Calu3 (cell line): ENCODE results near the gene COPA. TPM values are rescaled to one million over a fixed set of nuclear protein-coding genes. Genes with fewer than 3 reads are reported as not detected.

ENCODE experiments used
- BruUV-seq: library from RNA; stranded (reverse); fragments of 400-500 nt; replicated peaks from 2 replicates; lab custom pipeline; 2021; lab: Mats Ljungman, UMichigan
- CTCF ChIA-PET: fragments of 300-600 bp; sonication (Branson Sonifier 250); formaldehyde crosslinking; loops from one replicate; lab custom pipeline; 2022; ENCODE audit warnings: antibody characterized with exemption; lab: Charles Lee
- DNase-seq: peaks from one replicate; pipeline ENCODE4 v3.0.0; 2022
- H3K27ac Mint-ChIP-seq: one replicate; pipeline ENCODE4 v1.8.0; 2022; ENCODE audit warnings: mixed read lengths; ENCODE audit not compliant: unreplicated experiment
- H3K27me3 Mint-ChIP-seq: one replicate; pipeline ENCODE4 v1.8.0; 2022; ENCODE audit warnings: mixed read lengths; ENCODE audit not compliant: unreplicated experiment
- H3K36me3 Mint-ChIP-seq: one replicate; pipeline ENCODE4 v1.8.0; 2022; ENCODE audit warnings: mild to moderate bottlenecking, moderate library complexity, mixed read lengths; ENCODE audit not compliant: insufficient read depth, unreplicated experiment
- H3K4me1 Mint-ChIP-seq: one replicate; pipeline ENCODE4 v1.8.0; 2022; ENCODE audit warnings: mild to moderate bottlenecking, low read depth, mixed read lengths; ENCODE audit not compliant: unreplicated experiment
- H3K4me3 Mint-ChIP-seq: one replicate; pipeline ENCODE4 v1.8.0; 2022; ENCODE audit warnings: mild to moderate bottlenecking, low read depth, moderate library complexity, mixed read lengths; ENCODE audit not compliant: unreplicated experiment
- H3K9me3 Mint-ChIP-seq: one replicate; pipeline ENCODE4 v1.8.0; 2022; ENCODE audit warnings: low read depth, mixed read lengths; ENCODE audit not compliant: unreplicated experiment
- CTCF ChIP-seq: fragments of 200-600 bp; IDR thresholded peaks from one replicate; pipeline ENCODE4 v1.8.0; 2022; ENCODE audit warnings: antibody characterized with exemption; ENCODE audit not compliant: unreplicated experiment
- intact Hi-C: fragments of 100-400 bp; cut with micrococcal nuclease; formaldehyde crosslinking; loops from one replicate; pipeline ENCODE4 v1.10.0; 2022; ENCODE audit not compliant: unreplicated experiment
- total RNA-seq: library from RNA; stranded (reverse); gene quantifications from 2 replicates; pipeline ENCODE4 v1.2.3, GENCODE V29; 2022

COPA gene
- total RNA-seq, 1 experiment from 2014 or later = 208 TPM

- DNase-seq = no peak
- BruUV-seq = no TSS peak
- H3K4me3 Mint-ChIP-seq = no peak overlapping the region
- intact Hi-C loops = no loop called here
- no peaks in the 10 kb centered on the region for H3K9me3 Mint-ChIP-seq
- no peaks in the 10 kb centered on the region for H3K4me1 Mint-ChIP-seq
- TF ChIP-seq CTCF = no peak
- peaks cover 38% of the 10 kb centered on the region for H3K36me3 Mint-ChIP-seq
- no peak overlapping the region for H3K27ac Mint-ChIP-seq
- CTCF ChIA-PET = no interaction called here
- no peaks in the 10 kb centered on the region for H3K27me3 Mint-ChIP-seq
These were observed 8.6 kb upstream of the COPA start for GRCh38 chr1:160351629-160352028.

DNA sequence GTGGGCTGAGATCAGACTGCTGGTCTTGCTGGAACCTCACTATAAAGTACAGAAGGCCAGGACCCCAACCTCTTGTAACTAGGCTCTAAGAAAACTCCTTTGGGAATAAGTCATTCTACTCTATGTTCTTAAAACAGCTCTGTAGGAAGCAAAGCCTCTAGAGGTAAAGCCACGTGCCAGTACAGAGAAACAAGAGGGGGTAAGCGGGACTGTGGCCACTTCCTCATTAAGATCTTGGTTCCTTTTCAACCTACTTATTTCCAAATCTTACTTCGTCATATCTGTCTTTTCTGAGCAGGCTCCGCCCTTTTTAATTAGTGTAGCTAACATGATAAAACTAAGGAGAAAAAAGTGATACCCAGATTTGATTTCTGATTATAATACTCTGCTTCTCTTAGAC is 3.9 kb upstream of the COPA start:
- no peak overlapping the region for H3K27ac Mint-ChIP-seq
- no TSS peak for BruUV-seq
- CTCF ChIA-PET = interaction anchor here (0.9 kb wide), 1 partner anchor 29 kb away, joined by 3 read pairs; no protein-coding TSS in a partner anchor
- no peaks in the 10 kb centered on the region for H3K27me3 Mint-ChIP-seq
- H3K4me1 Mint-ChIP-seq = no peaks in the 10 kb centered on the region
- no peaks in the 10 kb centered on the region for H3K9me3 Mint-ChIP-seq
- H3K36me3 Mint-ChIP-seq = peaks cover 44% of the 10 kb centered on the region
- intact Hi-C loops = no loop called here
- DNase-seq = no peak
- H3K4me3 Mint-ChIP-seq = no peak overlapping the region
- TF ChIP-seq CTCF = no peak

DNA sequence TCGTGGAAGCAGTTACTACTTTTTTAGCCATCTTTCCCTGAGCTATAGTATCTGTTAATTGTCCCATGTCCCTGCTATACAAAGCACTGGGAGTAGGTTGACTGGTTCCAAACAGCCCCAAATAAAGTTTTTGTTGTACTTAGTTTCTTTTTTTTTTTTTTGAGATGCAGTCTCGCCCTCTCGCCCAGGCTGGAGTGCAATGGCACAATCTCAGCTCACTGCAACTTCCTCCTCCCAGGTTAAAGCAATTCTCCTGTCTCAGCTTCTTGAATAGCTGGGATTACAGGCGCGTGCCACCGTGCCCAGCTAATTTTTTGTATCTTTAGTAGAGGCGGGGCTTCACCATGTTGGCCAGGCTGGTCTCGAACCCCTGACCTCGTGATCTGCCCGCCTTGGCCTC is 3.4 kb upstream of the COPA start:
- Mint-ChIP-seq H3K4me3 (no peak overlapping the region), H3K4me1 (no peaks in the 10 kb centered on the region), H3K36me3 (peaks cover 40% of the 10 kb centered on the region), H3K27me3 (no peaks in the 10 kb centered on the region), H3K9me3 (no peaks in the 10 kb centered on the region), H3K27ac (no peak overlapping the region)
- CTCF ChIA-PET = interaction anchor here (0.6 kb wide), 1 partner anchor 133 kb away, joined by 3 read pairs; no protein-coding TSS in a partner anchor
- intact Hi-C loops = no loop called here
- BruUV-seq = no TSS peak
- DNase-seq = no peak
- TF ChIP-seq CTCF = no peak

- intact Hi-C loops = no loop called here
- Mint-ChIP-seq H3K4me1 (peaks cover 10% of the 10 kb centered on the region), H3K27me3 (no peaks in the 10 kb centered on the region), H3K27ac (no peak overlapping the region), H3K4me3 (no peak overlapping the region), H3K9me3 (no peaks in the 10 kb centered on the region), H3K36me3 (peaks cover 43% of the 10 kb centered on the region)
- CTCF ChIA-PET = no interaction called here
- DNase-seq = no peak
- no peak for TF ChIP-seq CTCF
- BruUV-seq = no TSS peak
These were observed 1.9 kb upstream of the COPA start for GRCh38 chr1:160344936-160345335.
